Liver (tissue), 3 donors: Measurements from ENCODE around the gene ATP2A1.

Experiments
- EGR1 ChIP-seq, 2 donors: IDR thresholded peaks; 2 replicates each; pipeline ENCODE4 v1.6.1; 2016 to 2018; ENCODE audit warnings: antibody characterized with exemption in 2 of 2, low read depth in 2 of 2
- FOXA2 ChIP-seq: IDR thresholded peaks from 2 replicates; pipeline ENCODE4 v1.6.1; 2016; ENCODE audit warnings: antibody characterized with exemption
- HNF4G ChIP-seq: IDR thresholded peaks from 2 replicates; pipeline ENCODE4 v1.6.1; 2016; ENCODE audit warnings: antibody characterized with exemption
- JUND ChIP-seq, 2 donors: IDR thresholded peaks; 2 replicates each; pipeline ENCODE4 v1.6.1; 2016; ENCODE audit warnings: antibody characterized with exemption in 2 of 2
- NR2F2 ChIP-seq: IDR thresholded peaks from 2 replicates; pipeline ENCODE4 v1.6.1; 2016; ENCODE audit warnings: antibody characterized with exemption
- RAD21 ChIP-seq, 2 donors: IDR thresholded peaks; 2 replicates each; pipeline ENCODE4 v1.6.1; 2016; ENCODE audit warnings: antibody characterized with exemption in 2 of 2, mild to moderate bottlenecking in 2 of 2
- RXRA ChIP-seq, 2 donors: IDR thresholded peaks; 2 replicates each; pipeline ENCODE4 v1.6.1; 2017 to 2018; ENCODE audit warnings: antibody characterized with exemption in 2 of 2, mild to moderate bottlenecking in 1 of 2
- SP1 ChIP-seq: IDR thresholded peaks from 2 replicates; pipeline ENCODE4 v1.6.1; 2018; ENCODE audit warnings: antibody characterized with exemption, mild to moderate bottlenecking
- TAF1 ChIP-seq: conservative IDR thresholded peaks from 2 replicates; pipeline ENCODE4 v1.6.1; 2016; ENCODE audit warnings: antibody characterized with exemption, mild to moderate bottlenecking
- YY1 ChIP-seq: IDR thresholded peaks from 2 replicates; pipeline ENCODE4 v1.6.1; 2016; ENCODE audit warnings: antibody characterized with exemption, mild to moderate bottlenecking
- TF ChIP-seq, protein P1 (sequence below): fragments of 150-350 bp; IDR thresholded peaks from 2 replicates; pipeline ENCODE4 v1.5.1; 2017; ENCODE audit warnings: improper control_type of control experiment, low read depth, low read length; ENCODE audit not compliant: missing input control
- TF ChIP-seq, protein P2 (sequence below): IDR thresholded peaks from 2 replicates; pipeline ENCODE4 v1.6.1; 2016; ENCODE audit warnings: antibody characterized with exemption
- TF ChIP-seq, protein P3 (sequence below): IDR thresholded peaks from 2 replicates; pipeline ENCODE4 v1.6.1; 2016; ENCODE audit warnings: antibody characterized with exemption, mild to moderate bottlenecking
- TF ChIP-seq, protein P4 (sequence below): IDR thresholded peaks from 2 replicates; pipeline ENCODE4 v1.6.1; 2016; ENCODE audit warnings: antibody characterized with exemption
- donor health status: healthy.
- donor health status: healthy.

DNA sequence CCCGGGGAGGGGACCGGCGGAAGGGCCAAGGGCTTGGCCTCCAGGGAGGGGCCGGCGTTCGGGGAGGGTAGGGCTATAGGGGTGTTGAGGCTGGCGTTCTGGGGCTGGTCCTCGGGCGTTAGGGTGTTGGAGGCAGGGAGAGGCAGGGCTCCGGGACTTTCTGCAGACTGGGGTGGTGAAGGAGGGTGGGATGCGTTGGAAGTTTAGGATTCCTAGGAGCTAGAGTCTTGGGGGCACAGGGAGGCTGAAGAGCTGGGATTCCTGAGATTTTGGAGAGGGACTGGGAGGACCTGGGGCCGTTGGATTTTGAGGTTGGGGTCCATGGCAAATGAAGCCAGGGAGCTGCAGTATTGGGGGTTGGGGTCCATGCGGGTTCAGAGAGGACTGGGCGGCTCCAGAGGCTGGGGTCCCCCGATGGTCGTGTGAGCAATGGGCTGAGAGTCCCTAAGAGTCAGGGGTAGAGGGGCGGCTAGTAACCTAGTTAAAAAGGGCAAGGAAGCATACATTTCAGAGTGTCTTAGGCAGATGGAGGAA, 73.2 kb downstream of the ATP2A1 start:
- TF ChIP-seq, protein P1, sequence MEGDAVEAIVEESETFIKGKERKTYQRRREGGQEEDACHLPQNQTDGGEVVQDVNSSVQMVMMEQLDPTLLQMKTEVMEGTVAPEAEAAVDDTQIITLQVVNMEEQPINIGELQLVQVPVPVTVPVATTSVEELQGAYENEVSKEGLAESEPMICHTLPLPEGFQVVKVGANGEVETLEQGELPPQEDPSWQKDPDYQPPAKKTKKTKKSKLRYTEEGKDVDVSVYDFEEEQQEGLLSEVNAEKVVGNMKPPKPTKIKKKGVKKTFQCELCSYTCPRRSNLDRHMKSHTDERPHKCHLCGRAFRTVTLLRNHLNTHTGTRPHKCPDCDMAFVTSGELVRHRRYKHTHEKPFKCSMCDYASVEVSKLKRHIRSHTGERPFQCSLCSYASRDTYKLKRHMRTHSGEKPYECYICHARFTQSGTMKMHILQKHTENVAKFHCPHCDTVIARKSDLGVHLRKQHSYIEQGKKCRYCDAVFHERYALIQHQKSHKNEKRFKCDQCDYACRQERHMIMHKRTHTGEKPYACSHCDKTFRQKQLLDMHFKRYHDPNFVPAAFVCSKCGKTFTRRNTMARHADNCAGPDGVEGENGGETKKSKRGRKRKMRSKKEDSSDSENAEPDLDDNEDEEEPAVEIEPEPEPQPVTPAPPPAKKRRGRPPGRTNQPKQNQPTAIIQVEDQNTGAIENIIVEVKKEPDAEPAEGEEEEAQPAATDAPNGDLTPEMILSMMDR, result no peak
- TF ChIP-seq, protein P2, sequence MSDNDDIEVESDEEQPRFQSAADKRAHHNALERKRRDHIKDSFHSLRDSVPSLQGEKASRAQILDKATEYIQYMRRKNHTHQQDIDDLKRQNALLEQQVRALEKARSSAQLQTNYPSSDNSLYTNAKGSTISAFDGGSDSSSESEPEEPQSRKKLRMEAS, result no peak
- TF ChIP-seq, protein P3, sequence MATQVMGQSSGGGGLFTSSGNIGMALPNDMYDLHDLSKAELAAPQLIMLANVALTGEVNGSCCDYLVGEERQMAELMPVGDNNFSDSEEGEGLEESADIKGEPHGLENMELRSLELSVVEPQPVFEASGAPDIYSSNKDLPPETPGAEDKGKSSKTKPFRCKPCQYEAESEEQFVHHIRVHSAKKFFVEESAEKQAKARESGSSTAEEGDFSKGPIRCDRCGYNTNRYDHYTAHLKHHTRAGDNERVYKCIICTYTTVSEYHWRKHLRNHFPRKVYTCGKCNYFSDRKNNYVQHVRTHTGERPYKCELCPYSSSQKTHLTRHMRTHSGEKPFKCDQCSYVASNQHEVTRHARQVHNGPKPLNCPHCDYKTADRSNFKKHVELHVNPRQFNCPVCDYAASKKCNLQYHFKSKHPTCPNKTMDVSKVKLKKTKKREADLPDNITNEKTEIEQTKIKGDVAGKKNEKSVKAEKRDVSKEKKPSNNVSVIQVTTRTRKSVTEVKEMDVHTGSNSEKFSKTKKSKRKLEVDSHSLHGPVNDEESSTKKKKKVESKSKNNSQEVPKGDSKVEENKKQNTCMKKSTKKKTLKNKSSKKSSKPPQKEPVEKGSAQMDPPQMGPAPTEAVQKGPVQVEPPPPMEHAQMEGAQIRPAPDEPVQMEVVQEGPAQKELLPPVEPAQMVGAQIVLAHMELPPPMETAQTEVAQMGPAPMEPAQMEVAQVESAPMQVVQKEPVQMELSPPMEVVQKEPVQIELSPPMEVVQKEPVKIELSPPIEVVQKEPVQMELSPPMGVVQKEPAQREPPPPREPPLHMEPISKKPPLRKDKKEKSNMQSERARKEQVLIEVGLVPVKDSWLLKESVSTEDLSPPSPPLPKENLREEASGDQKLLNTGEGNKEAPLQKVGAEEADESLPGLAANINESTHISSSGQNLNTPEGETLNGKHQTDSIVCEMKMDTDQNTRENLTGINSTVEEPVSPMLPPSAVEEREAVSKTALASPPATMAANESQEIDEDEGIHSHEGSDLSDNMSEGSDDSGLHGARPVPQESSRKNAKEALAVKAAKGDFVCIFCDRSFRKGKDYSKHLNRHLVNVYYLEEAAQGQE, result no peak
- TF ChIP-seq TAF1, result no peak
- no peak for TF ChIP-seq YY1
- TF ChIP-seq RXRA (IDR thresholded peaks at IDR 0.05), result no peak
- no peak for TF ChIP-seq SP1
- no peak for TF ChIP-seq EGR1 (IDR thresholded peaks at IDR 0.05; ENCODE audit: low read depth in 2 of 2)
- no peak for TF ChIP-seq FOXA2
- no peak for TF ChIP-seq HNF4G
- TF ChIP-seq RAD21 (IDR thresholded peaks at IDR 0.05), result no peak
- TF ChIP-seq JUND (IDR thresholded peaks at IDR 0.05), result no peak
- TF ChIP-seq, protein P4, sequence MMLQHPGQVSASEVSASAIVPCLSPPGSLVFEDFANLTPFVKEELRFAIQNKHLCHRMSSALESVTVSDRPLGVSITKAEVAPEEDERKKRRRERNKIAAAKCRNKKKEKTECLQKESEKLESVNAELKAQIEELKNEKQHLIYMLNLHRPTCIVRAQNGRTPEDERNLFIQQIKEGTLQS, result no peak
- TF ChIP-seq NR2F2, result no peak
